Stomach (tissue), 9 donors: Measurements from ENCODE around the gene SSTR5. TPM values are rescaled to one million over a fixed set of nuclear protein-coding genes. Genes with fewer than 3 reads are reported as not detected.
A peak's percentile ranks its signal among the peaks of the same experiment; 100 is the strongest.

Experiments used
- DNase-seq, 2 donors: peaks; one replicate each; pipeline versions ENCODE4 v3.0.0 to v3.0.0-alpha.2; 2013 to 2019
- H3K27ac ChIP-seq, 5 donors: fragments of 200-600 bp in 4 of 5; sonication (generic) in 4 of 5; one replicate each; pipeline ENCODE4 v1.5.1; 2013 to 2019; ENCODE audit warnings: mild to moderate bottlenecking in 1 of 5, moderate library complexity in 1 of 5
- H3K27me3 ChIP-seq, 3 donors: fragments of 200-600 bp; sonication (generic); one replicate each; pipeline ENCODE4 v1.5.1; 2017 to 2019; ENCODE audit warnings: mixed run types in 1 of 3
- H3K36me3 ChIP-seq, 4 donors: fragments of 200-600 bp; sonication (generic); 1 replicate in 3 of 4; 2 replicates in 1 of 4; pipeline ENCODE4 v1.5.1; 2016 to 2019
- H3K4me1 ChIP-seq, 4 donors: fragments of 200-600 bp; sonication (generic); one replicate each; pipeline ENCODE4 v1.5.1; 2016 to 2019
- H3K4me3 ChIP-seq, 4 donors: fragments of 200-600 bp; sonication (generic) in 3 of 4; one replicate each; pipeline ENCODE4 v1.5.1; 2016 to 2019; ENCODE audit warnings: mild to moderate bottlenecking in 1 of 4
- H3K9me3 ChIP-seq, 4 donors: fragments of 200-600 bp; sonication (generic); one replicate each; pipeline ENCODE4 v1.5.1; 2016 to 2019
- EP300 ChIP-seq: sonication (generic); formaldehyde crosslinking; IDR thresholded peaks from one replicate; pipeline ENCODE4 v1.6.1; 2017; ENCODE audit warnings: antibody characterized with exemption
- POLR2A ChIP-seq, 4 donors: fragments of 450-650 bp; IDR thresholded peaks; one replicate each; pipeline ENCODE4 v1.6.1; 2016; ENCODE audit warnings: antibody characterized with exemption in 4 of 4, control low read depth in 2 of 4, mild to moderate bottlenecking in 1 of 4, moderate library complexity in 1 of 4
- POLR2AphosphoS5 ChIP-seq, 3 donors: sonication (generic); formaldehyde crosslinking; IDR thresholded peaks; one replicate each; pipeline ENCODE4 v1.6.1; 2016; ENCODE audit warnings: antibody characterized with exemption in 3 of 3
- WGBS, 5 donors: extraction: QIAGEN DNeasy Blood & Tissue Kit in 3 of 5; methylation state at CpG; one replicate each; pipeline versions ENCODE4 v1.1.5 to v1.1.7; 2013 to 2018; 5-methylcytosine and 5-hydroxymethylcytosine counted together
- intact Hi-C: fragments of 100-400 bp; cut with DNase I; formaldehyde crosslinking; loops from one replicate; pipeline ENCODE4 v1.15.1; 2023; ENCODE audit warnings: low total_unique reads
- polyA plus RNA-seq, 3 donors: library from polyadenylated mRNA; stranded (reverse); fragments of 200-250 nt; gene quantifications; one replicate each; pipeline ENCODE4 v1.2.3, GENCODE V29; 2013
- total RNA-seq, 5 donors: library from RNA; depleted of rRNA; stranded (reverse); fragments of >200 nt; gene quantifications; one replicate each; pipeline versions ENCODE4 v1.1.0 to v1.2.3, GENCODE V29; 2014 to 2016
- TF ChIP-seq, protein P1 (sequence below), 7 experiments: fragments of 450-650 bp in 4 of 7; fragments of 200-600 bp in 3 of 7; sonication (generic) in 3 of 7; IDR thresholded peaks; one replicate each; pipeline ENCODE4 v1.5.1; 2016 to 2019; ENCODE audit warnings: antibody characterized with exemption in 7 of 7, control low read depth in 2 of 7, mild to moderate bottlenecking in 1 of 7
- donor health status: healthy with polysubstance abuse.
- donor health status: Bipolar disorder and iron deficiency.
- donor health status: healthy.

SSTR5 gene
- total and polyA plus RNA-seq, 8 donors, result 0.13 TPM; not detected in 7

DNA sequence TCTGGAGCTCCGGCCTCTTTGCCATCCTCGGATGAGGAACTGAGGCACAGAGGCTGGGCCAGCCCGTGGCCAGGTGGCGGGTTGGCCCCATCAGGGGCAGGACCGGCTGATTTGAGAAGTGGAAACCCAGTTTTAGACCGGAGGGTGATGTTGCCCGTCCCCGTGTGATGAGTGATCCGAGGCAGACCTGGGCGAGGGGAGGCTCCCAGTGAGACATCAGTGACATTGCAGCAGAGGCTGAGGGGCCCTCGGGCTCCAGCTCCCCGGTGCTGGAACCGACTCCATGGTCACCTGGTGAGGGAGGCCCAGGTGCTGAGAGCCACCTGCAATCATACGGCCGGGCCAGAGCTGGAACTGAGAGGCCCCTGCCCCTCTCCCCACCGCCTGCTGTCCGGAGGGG lies 53.5 kb downstream of the SSTR5 start:
- TF ChIP-seq, protein P1, sequence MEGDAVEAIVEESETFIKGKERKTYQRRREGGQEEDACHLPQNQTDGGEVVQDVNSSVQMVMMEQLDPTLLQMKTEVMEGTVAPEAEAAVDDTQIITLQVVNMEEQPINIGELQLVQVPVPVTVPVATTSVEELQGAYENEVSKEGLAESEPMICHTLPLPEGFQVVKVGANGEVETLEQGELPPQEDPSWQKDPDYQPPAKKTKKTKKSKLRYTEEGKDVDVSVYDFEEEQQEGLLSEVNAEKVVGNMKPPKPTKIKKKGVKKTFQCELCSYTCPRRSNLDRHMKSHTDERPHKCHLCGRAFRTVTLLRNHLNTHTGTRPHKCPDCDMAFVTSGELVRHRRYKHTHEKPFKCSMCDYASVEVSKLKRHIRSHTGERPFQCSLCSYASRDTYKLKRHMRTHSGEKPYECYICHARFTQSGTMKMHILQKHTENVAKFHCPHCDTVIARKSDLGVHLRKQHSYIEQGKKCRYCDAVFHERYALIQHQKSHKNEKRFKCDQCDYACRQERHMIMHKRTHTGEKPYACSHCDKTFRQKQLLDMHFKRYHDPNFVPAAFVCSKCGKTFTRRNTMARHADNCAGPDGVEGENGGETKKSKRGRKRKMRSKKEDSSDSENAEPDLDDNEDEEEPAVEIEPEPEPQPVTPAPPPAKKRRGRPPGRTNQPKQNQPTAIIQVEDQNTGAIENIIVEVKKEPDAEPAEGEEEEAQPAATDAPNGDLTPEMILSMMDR (IDR thresholded peaks at IDR 0.05), result no peak
- TF ChIP-seq POLR2AphosphoS5 (IDR thresholded peaks at IDR 0.05), result no peak
- TF ChIP-seq POLR2A (IDR thresholded peaks at IDR 0.05), result no peak
- no peak for TF ChIP-seq EP300

DNA sequence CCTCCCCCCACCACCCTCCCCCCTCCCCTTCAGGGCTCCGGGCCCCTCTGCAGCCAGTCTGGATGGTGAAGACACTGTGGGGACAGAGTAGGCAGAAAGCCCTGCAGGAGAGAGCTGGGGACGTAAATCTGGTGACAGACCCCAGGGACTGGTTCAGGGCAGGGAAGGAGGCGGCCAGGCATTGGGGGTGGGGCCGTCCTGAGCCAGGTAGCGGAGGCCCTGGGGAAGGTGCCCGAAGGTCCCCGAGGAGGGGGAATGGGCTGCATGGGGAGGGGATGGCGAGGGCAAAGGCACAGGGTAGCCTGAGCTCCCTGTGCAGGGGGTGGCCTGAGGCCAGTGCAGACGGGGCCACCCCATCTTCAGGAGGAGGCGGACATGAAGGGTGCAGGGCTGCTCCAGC lies 54.0 kb downstream of the SSTR5 start:
- H3K4me3 ChIP-seq, result no peak overlapping the region
- H3K27me3 ChIP-seq, result peaks cover 0 to 56% (median 4%) of the 10 kb centered on the region in 3 donors
- TF ChIP-seq EP300, result no peak
- no peak for TF ChIP-seq POLR2AphosphoS5 (IDR thresholded peaks at IDR 0.05)
- TF ChIP-seq POLR2A (IDR thresholded peaks at IDR 0.05), result no peak
- TF ChIP-seq, protein P1 (IDR thresholded peaks at IDR 0.05), result no peak
- intact Hi-C loops, result no loop called here
- no peaks in the 10 kb centered on the region for H3K36me3 ChIP-seq
- no peak overlapping the region for H3K27ac ChIP-seq
- peaks cover 0 to 7% (median 4%) of the 10 kb centered on the region in 4 donors for H3K4me1 ChIP-seq
- no peak for DNase-seq
- H3K9me3 ChIP-seq, result no peaks in the 10 kb centered on the region
- 39 to 59% (median 42%) methylated on average over 7 to 10 of the region's 10 CpGs for WGBS, 5 donors

More for the DNA sequence above, 53.5 kb downstream of the SSTR5 start:
- no peaks in the 10 kb centered on the region for H3K9me3 ChIP-seq
- H3K4me1 ChIP-seq, result peaks cover 0 to 7% (median 4%) of the 10 kb centered on the region in 4 donors
- H3K27me3 ChIP-seq, result peaks cover 0 to 59% (median 4%) of the 10 kb centered on the region in 3 donors
- WGBS, 5 donors, result 44 to 49% (median 45%) methylated on average over 5 to 17 of the region's 17 CpGs
- no peak for DNase-seq
- intact Hi-C loops, result no loop called here
- H3K36me3 ChIP-seq, result no peaks in the 10 kb centered on the region
- H3K27ac ChIP-seq, result peak overlapping the region in 1 of 5 donors; percentile 54
- no peak overlapping the region for H3K4me3 ChIP-seq

DNA sequence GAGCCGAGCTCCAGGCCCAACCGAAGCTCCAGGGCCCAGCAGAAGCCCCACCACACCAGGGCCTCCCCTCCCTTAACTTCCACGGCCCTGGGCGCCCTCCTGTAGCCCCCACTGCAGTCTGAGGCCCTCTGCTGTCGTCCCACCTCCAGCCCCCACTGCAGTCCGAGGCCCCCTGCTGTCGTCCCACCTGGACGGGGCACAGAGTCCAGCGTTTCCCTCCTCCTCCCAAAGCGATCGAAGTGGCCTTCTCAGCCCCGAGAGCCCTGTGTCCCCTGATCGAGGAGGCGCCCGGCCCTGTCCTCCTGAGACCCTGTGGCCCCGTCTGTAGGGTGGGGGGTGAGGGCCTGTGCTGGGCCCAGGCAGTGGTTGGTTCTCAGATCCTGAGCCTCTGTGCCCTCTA lies 54.6 kb downstream of the SSTR5 start:
- no peaks in the 10 kb centered on the region for H3K9me3 ChIP-seq
- no peak overlapping the region for H3K27ac ChIP-seq
- no peak for DNase-seq
- H3K27me3 ChIP-seq, result peaks cover 0 to 62% (median 4%) of the 10 kb centered on the region in 3 donors
- H3K4me3 ChIP-seq, result no peak overlapping the region
- H3K36me3 ChIP-seq, result no peaks in the 10 kb centered on the region
- 37 to 58% (median 47%) methylated on average over 3 to 16 of the region's 16 CpGs for WGBS, 5 donors
- H3K4me1 ChIP-seq, result peaks cover 0 to 7% (median 4%) of the 10 kb centered on the region in 4 donors
- intact Hi-C loops, result no loop called here
- TF ChIP-seq, protein P1 (IDR thresholded peaks at IDR 0.05), result no peak
- TF ChIP-seq POLR2AphosphoS5 (IDR thresholded peaks at IDR 0.05), result no peak
- no peak for TF ChIP-seq POLR2A (IDR thresholded peaks at IDR 0.05)
- no peak for TF ChIP-seq EP300

DNA sequence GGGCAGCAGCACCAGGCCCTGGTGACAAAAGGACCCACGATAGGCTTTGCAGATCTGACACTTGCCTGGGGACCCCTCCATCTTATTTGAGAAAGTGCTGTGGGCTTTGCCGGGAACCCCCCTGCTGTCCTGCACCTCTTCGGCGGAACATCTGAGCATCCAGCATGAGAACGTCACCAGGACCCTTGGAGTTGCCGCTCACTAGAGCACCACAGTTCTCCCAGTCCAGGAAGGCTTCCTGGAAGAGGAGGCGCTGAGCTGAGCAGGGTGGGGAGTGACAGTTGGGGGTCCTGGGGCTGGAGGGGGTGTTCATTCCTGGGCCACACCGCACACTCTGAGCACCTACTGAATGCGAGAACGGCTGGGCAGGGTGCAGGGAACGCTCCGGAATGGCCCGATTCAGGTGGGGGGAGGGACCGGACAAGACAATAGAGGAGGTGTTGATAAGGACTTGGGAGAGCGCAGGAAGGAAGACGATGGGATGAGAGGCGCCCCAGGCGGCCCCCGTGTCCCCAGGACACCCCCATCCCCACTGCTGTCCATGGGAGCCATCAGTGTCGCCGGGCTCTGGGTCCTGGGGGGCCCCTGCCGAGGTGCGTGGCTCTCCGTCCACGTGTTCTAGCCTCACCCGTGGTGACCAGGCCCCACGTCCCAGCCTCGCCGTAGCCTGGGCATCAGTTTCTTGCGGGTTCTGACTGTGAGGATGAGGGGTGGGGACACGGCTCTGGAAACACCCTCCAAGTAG lies 55.6 kb downstream of the SSTR5 start:
- no peak overlapping the region for H3K4me3 ChIP-seq
- no peak overlapping the region for H3K27ac ChIP-seq
- peaks cover 0 to 8% (median 6%) of the 10 kb centered on the region in 4 donors for H3K4me1 ChIP-seq
- DNase-seq, result no peak
- TF ChIP-seq EP300 (no peak), POLR2AphosphoS5 (IDR thresholded peaks at IDR 0.05) (no peak), POLR2A (IDR thresholded peaks at IDR 0.05) (no peak)
- TF ChIP-seq, protein P1 (IDR thresholded peaks at IDR 0.05), result no peak
- H3K9me3 ChIP-seq, result no peaks in the 10 kb centered on the region
- intact Hi-C loops, result no loop called here
- H3K27me3 ChIP-seq, result peaks cover 0 to 64% (median 4%) of the 10 kb centered on the region in 3 donors
- no peaks in the 10 kb centered on the region for H3K36me3 ChIP-seq
- 81 to 91% (median 86%) methylated on average over 18 to 31 of the region's 31 CpGs for WGBS, 5 donors
